ES-I3 (cell line): ENCODE data around the gene MACROD2.

ENCODE experiments used
- H3K36me3 ChIP-seq: 2 replicates; pipeline ENCODE4 v1.6.1; 2013; ENCODE audit warnings: mild to moderate bottlenecking, low read length, control low read depth, moderate library complexity; ENCODE audit not compliant: insufficient read depth
- H3K4me1 ChIP-seq: 2 replicates; pipeline ENCODE4 v1.6.1; 2013; ENCODE audit warnings: mild to moderate bottlenecking, control low read depth, low read length; ENCODE audit not compliant: insufficient read depth
- H3K9ac ChIP-seq: 2 replicates; pipeline ENCODE4 v1.6.1; 2013; ENCODE audit warnings: low read depth, mild to moderate bottlenecking, low read length, moderate library complexity
- H3K9me3 ChIP-seq: 2 replicates; pipeline ENCODE4 v1.6.1; 2013; ENCODE audit warnings: mild to moderate bottlenecking, low read length, moderate library complexity; ENCODE audit not compliant: control insufficient read depth, insufficient read depth

The MACROD2 gene

DNA sequence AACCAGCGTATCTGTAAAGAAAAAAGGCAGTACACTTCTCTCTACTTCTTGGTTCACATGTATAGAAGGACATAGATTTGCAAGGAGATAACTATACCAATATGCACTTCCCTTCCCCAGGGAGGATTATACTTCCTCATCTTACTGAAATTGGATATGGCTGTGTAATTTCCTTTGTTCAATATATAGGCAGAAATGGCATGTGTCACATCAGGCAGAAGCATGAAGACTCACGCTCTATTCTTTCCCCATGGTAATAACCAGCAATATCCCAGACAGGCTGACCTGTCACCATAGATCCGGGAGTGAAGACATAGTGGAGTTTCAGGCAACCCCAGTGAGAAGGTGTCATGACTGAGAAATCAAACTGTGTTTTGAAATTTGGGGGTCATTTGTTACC lies 2059.7 kb downstream of the MACROD2 start:
- H3K9me3 ChIP-seq: no peaks in the 10 kb centered on the region
- no peaks in the 10 kb centered on the region for H3K36me3 ChIP-seq
- no peak overlapping the region for H3K9ac ChIP-seq
- no peaks in the 10 kb centered on the region for H3K4me1 ChIP-seq

DNA sequence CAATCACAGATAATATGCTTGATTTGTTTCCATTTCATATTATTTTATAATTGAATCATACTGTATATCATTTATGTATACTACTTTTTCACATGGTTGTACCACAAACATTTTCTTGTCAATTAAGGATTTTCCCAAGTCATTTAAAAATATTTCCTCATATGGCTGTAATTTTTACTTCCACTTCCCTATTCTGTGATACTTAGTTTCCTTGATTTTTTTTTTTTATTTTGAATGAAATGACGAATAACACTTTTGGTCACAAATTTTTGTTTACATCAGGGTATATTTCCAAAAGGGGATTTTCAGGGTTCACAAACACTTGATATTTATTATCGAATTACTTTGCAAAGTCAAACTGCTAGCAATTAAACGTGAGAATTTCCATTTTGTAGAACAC lies 2062.3 kb downstream of the MACROD2 start:
- Histone ChIP-seq H3K36me3 (no peaks in the 10 kb centered on the region), H3K4me1 (no peaks in the 10 kb centered on the region), H3K9ac (no peak overlapping the region), H3K9me3 (no peaks in the 10 kb centered on the region)

DNA sequence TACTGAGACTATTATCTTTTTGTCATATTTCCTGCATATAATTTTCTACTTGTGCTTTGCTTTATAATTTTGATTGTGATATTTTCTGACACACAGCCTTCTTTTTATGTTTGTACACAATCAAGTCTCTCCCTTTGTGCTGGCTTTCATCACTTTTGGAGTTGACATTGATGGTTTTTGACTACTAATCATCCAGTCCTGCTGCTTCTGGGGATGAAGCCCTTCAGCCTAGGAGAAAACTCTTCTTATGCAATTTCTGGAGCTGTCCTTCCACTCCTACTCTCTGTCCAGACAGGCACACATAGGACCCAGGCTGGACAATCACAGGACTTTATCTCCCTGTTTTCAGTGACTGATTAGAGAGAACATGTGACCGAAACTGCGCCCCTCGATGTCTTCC lies 2063.0 kb downstream of the MACROD2 start:
- no peaks in the 10 kb centered on the region for H3K36me3 ChIP-seq
- no peaks in the 10 kb centered on the region for H3K9me3 ChIP-seq
- H3K4me1 ChIP-seq: no peaks in the 10 kb centered on the region
- no peak overlapping the region for H3K9ac ChIP-seq

DNA sequence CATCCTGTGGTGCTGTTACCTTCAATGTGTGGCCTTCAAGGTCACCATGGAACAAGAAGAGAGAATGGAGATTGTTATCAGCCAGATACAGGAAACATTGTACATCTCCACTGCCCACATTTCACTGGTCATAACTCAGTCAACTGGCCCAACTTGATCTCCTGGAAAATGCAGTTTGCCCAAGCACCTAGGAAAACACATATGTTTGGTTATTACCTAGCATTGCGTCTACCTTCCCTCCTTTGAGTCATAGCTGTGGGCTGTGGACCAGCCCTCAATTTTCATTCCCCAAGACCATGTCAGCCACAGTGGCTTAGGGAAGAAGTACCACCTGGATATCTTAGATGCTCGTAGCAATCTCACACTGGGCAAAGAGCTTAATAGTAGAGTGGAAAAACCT lies 2064.5 kb downstream of the MACROD2 start:
- Histone ChIP-seq H3K4me1 (peaks cover 6% of the 10 kb centered on the region), H3K9me3 (no peaks in the 10 kb centered on the region), H3K36me3 (no peaks in the 10 kb centered on the region), H3K9ac (no peak overlapping the region)

DNA sequence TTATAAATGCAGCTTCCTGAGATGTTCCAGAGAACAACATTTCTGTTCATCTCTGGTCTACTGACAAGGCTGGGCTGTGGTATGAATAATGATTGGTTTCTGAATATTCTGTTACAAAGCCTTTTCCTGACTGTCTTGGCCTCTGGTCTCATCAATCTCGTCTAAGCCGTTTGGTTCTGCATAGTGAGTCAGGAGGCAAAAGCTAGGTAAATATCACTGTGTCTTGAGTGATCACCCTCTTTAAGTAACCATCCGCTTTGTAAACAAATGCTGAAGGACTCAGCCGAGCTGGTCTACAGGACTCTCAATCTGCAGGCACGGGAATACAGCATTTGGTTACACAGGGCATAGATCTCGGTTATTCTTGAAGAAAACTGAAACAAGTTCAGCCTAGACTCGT lies 2066.0 kb downstream of the MACROD2 start:
- peaks cover 18% of the 10 kb centered on the region for H3K4me1 ChIP-seq

DNA sequence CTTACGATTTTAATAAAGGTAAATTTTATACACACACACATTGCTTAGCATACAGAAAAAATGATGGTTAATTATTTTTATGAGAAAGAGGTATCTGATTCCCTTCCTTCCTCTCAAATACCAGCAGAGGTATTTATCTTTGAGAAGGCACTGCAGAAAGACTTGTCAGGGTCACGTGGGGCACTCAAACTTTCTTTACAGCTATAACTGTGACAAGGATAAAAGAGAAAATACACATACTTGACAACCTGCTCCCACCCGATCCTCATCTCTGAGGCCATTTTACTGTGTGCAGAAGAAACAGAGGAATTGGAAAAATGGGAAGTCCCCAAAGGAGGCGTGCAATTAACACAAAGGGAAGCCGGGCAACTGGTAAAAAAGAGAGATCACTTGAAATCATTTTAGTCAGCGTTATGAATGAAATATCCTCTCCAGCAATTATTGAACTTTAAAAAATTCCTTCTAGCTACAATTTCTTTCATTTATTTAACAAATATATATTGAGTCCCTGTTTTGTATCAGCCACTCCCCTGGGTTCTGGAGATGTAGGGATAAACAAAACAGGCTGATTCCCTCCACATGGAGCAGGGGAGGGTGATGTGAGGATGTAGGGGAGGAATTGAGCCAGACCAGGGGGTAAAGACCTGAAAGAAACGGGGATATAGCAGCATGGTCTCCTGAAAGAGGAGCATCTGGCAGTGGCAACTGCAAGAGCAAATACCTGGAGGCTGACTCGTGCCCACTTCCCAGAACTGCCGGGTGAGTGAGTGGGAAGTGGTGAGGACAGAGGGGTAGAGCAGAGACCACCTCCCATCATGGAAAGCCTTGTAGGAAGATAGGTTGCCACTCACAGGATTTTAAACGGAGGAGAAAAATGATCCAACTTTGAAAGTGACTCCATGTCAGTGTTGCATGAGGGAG lies 2067.6 kb downstream of the MACROD2 start:
- Histone ChIP-seq H3K9ac (no peak overlapping the region), H3K4me1 (peaks cover 18% of the 10 kb centered on the region), H3K36me3 (no peaks in the 10 kb centered on the region), H3K9me3 (no peaks in the 10 kb centered on the region)

More for the DNA sequence above, 2066.0 kb downstream of the MACROD2 start:
- H3K36me3 ChIP-seq: no peaks in the 10 kb centered on the region
- no peak overlapping the region for H3K9ac ChIP-seq
- no peaks in the 10 kb centered on the region for H3K9me3 ChIP-seq

DNA sequence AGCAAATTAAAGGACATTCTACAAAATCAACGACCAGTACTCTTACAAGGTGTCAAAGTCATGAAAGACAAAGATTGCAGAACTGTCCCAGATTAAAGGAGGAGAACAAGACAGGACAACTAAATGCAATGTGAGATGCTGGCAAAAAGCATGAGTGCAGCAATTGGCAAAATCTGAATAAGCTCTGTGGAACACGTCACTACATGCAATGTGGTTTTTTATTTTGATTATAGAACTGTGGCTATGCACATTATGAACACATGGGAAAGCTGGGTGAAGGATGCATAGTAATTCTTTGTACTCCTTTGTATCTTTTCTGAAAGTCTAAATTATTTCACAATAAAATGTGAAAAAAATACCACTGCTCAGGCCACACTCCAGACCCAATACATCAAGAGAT lies 2068.6 kb downstream of the MACROD2 start:
- H3K36me3 ChIP-seq: no peaks in the 10 kb centered on the region
- H3K9me3 ChIP-seq: no peaks in the 10 kb centered on the region
- no peak overlapping the region for H3K9ac ChIP-seq
- peaks cover 18% of the 10 kb centered on the region for H3K4me1 ChIP-seq

DNA sequence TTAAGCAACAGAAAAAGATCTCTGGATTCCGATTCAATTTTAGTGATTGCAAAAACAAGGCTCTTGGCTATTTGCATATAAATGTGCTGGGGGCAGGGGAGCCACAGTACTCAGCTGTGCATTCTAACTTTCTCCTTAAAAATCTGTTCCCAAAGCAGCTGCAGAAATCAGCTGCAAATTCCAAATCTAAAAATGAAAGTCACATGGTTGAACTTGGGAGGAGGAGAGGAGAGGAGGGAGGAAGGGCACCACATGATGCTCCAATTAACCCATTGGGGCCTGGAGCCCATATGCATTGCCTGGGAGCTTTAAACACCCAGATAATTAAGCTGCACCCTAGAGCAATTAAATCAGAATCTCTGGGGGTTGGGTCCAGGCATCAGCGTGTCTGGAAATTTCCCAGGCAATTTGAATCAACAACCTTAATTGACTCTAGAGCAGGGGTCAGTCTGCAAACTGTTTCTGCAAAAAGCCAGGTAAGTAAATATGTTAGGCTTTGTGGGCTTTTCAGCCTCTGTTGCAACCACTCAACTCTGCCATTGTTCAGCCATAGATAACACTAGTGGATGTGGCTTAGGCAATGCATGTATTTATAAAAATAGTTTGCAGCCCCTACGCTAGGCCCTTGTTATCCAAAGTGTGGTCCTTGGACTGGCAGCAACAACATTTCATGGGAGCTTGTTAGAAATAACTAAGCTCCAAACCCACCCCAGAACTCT lies 2069.8 kb downstream of the MACROD2 start:
- H3K9me3 ChIP-seq: no peaks in the 10 kb centered on the region
- H3K9ac ChIP-seq: no peak overlapping the region; the same call in 1 of the 2 replicates
- H3K36me3 ChIP-seq: no peaks in the 10 kb centered on the region
- peaks cover 18% of the 10 kb centered on the region for H3K4me1 ChIP-seq

DNA sequence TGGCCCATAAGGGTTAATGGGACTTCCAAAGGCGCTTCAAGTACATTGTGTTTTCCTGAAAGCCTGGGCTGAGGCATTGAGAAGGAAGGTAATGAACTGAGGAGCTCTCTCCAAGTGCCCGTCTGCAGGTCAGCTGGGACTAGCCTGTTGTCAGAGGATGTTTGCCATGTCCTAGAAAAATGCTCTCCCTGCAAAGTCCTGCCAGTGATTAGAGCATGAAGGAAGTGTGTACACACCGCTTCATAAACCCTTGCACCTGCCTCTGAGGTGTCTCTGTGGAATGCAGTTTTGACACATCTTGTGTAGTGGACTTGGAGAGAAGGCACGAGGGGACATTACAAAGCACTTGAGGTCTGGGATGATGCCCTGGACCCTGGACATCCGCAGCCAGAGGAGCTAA lies 2071.3 kb downstream of the MACROD2 start:
- Histone ChIP-seq H3K36me3 (no peaks in the 10 kb centered on the region), H3K9me3 (no peaks in the 10 kb centered on the region), H3K4me1 (peaks cover 18% of the 10 kb centered on the region), H3K9ac (no peak overlapping the region)

DNA sequence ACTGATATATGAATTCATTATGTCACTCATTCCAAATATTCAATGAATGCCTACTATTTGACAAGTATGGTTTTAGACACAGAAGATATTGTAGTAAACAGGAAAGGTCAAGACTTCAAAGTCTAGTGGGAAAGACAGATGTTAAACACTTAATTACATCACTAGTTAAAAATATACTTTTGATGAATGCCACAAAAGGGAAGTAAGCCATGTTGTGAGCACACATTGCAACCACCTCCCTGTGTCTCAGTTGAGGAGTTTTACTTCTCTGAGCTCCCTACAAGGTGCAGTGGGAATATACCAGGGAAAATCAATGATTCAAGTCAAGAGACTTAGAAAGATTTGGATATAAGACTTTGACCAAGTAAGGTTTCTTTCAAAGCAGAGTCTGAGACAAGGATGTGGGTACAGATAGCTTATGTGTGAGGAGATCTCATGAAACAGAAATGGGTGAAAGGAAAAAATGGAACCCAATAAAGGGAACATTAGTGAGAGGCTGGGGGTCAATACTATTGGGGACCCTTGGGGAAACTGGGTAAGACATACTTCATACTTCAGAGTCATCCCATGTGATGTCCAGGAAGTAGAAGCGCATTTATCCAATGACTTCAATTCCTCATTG lies 2074.2 kb downstream of the MACROD2 start:
- Histone ChIP-seq H3K9ac (no peak overlapping the region), H3K36me3 (no peaks in the 10 kb centered on the region)

DNA sequence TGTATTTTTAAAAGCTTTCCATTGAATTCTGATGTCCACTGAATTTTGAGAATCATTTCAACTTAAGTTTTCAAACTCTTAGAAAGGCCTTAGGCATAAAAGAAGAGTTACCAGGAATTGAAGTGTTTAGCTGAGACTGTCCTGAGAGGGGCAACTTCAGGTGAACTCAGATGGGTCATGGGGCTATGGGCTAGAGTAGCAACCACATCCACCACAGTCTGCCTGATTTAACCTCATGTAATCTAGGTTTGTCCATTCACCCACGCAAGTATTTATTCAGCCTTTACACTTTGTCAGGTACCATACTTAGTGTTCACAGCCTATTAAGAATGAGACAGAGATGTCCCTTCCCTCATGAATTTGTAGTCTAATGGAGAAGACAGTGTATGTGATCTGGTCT lies 2076.9 kb downstream of the MACROD2 start:
- H3K4me1 ChIP-seq: no peaks in the 10 kb centered on the region
- no peaks in the 10 kb centered on the region for H3K36me3 ChIP-seq
- no peak overlapping the region for H3K9ac ChIP-seq
- H3K9me3 ChIP-seq: no peaks in the 10 kb centered on the region

More for the DNA sequence above, 2074.2 kb downstream of the MACROD2 start:
- H3K9me3 ChIP-seq: no peaks in the 10 kb centered on the region
- H3K4me1 ChIP-seq: peaks cover 15% of the 10 kb centered on the region

DNA sequence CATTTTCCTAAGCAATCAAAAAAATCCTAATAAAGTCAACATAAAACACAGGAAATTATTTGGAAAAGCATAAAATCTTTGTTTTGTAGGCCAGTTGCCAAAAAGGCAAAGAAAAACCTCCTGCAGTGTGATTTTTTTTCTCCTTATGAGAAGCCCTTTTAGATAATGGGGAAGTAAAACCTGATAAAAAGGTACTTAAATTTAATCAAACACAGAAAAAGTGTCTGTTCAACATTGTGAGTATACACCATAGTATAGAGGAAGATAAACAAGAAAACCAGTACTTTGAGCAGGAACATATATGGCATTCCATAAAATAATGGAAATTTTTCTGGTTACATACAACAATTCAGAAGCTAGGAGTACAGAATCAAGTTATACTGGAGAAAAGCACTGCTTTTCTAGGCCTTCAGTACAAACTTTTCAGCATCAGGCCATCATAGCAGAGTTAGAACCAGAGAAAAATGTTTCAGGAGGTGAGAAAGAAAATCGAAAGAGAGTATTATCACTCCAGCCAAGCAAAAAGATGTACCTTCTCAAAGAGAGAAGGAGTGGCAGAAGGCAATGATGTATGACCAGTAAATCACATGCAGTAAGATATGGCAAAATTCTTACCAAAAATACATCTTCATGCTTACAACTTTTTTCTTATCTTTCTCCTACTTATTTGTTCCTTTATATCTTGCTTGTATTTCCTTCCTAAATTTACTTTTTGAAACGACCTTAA lies 2083.0 kb downstream of the MACROD2 start:
- no peaks in the 10 kb centered on the region for H3K9me3 ChIP-seq
- no peaks in the 10 kb centered on the region for H3K36me3 ChIP-seq
- no peaks in the 10 kb centered on the region for H3K4me1 ChIP-seq
- H3K9ac ChIP-seq: no peak overlapping the region

DNA sequence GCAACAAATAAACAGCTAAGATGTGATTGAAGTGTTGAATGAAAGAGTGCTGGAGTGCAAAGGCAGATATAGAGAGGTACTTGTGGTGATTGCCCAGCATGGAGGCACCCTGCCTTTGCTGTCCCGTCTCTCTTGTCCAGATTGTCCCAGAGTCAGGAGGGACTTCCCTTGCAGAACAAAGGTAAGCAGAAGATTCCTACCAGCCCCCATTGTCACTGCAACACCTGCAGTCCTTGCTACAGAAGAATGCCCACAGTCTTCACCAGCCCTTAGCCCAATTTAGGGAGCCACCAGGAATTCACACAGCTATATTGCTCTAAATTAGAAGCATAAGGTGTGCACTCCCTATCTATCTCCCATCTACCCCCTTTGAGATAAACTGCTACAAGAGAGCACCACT lies 2086.1 kb downstream of the MACROD2 start:
- no peak overlapping the region for H3K9ac ChIP-seq
- H3K36me3 ChIP-seq: no peaks in the 10 kb centered on the region
- no peaks in the 10 kb centered on the region for H3K4me1 ChIP-seq
- H3K9me3 ChIP-seq: no peaks in the 10 kb centered on the region

DNA sequence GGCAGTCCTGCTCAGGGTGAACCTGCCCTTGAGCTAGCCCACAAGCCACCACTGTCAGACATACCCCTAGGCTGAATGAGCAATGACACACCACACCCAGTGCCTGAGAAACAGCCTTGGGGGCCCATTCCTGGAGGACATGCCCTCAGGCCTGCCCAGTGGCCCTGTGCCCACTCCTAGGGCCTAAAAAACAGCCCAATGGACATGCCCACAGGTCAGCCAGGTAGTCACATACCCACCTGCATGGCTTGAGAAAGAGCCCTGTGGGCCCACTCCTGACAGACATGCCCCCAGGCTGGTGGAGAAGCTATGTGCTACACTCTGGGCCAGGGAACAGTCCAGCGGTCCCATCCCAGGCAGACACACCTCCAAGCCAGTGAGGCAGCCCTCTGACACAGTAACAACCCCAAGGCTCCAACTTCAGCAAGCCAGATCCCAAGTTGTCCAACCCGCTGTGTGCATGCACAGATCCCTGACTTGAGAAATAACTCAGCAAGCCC lies 2086.8 kb downstream of the MACROD2 start:
- Histone ChIP-seq H3K9me3 (no peaks in the 10 kb centered on the region), H3K36me3 (no peaks in the 10 kb centered on the region), H3K4me1 (no peaks in the 10 kb centered on the region), H3K9ac (no peak overlapping the region)
